Nephron progenitor cell (in vitro differentiated cells): ENCODE data around the gene NR4A1.

Source experiments
- DNase-seq: peaks from one replicate; pipeline ENCODE4 v3.0.0; 2021
- H3K27ac Mint-ChIP-seq: 2 replicates; pipeline ENCODE4 v1.8.0; 2021; ENCODE audit warnings: mild to moderate bottlenecking, moderate library complexity, mixed read lengths
- H3K27me3 Mint-ChIP-seq: 2 replicates; pipeline ENCODE4 v1.8.0; 2021; ENCODE audit warnings: mild to moderate bottlenecking, low read depth, mixed read lengths; ENCODE audit not compliant: poor library complexity
- H3K36me3 Mint-ChIP-seq: 2 replicates; pipeline ENCODE4 v1.8.0; 2021; ENCODE audit warnings: low read depth, mixed read lengths
- H3K4me1 Mint-ChIP-seq: 2 replicates; pipeline ENCODE4 v1.8.0; 2021; ENCODE audit warnings: mixed read lengths
- H3K4me3 Mint-ChIP-seq: 2 replicates; pipeline ENCODE4 v1.8.0; 2021; ENCODE audit warnings: mild to moderate bottlenecking, moderate library complexity, mixed read lengths
- H3K9me3 Mint-ChIP-seq: 2 replicates; pipeline ENCODE4 v1.8.0; 2021; ENCODE audit warnings: mild to moderate bottlenecking, moderate library complexity, mixed read lengths
- TF ChIP-seq, protein P1 (sequence below): fragments of 200-600 bp; sonication (generic); IDR thresholded peaks from 2 replicates; pipeline ENCODE4 v1.5.0; 2021; ENCODE audit warnings: antibody characterized with exemption

NR4A1 gene

DNA sequence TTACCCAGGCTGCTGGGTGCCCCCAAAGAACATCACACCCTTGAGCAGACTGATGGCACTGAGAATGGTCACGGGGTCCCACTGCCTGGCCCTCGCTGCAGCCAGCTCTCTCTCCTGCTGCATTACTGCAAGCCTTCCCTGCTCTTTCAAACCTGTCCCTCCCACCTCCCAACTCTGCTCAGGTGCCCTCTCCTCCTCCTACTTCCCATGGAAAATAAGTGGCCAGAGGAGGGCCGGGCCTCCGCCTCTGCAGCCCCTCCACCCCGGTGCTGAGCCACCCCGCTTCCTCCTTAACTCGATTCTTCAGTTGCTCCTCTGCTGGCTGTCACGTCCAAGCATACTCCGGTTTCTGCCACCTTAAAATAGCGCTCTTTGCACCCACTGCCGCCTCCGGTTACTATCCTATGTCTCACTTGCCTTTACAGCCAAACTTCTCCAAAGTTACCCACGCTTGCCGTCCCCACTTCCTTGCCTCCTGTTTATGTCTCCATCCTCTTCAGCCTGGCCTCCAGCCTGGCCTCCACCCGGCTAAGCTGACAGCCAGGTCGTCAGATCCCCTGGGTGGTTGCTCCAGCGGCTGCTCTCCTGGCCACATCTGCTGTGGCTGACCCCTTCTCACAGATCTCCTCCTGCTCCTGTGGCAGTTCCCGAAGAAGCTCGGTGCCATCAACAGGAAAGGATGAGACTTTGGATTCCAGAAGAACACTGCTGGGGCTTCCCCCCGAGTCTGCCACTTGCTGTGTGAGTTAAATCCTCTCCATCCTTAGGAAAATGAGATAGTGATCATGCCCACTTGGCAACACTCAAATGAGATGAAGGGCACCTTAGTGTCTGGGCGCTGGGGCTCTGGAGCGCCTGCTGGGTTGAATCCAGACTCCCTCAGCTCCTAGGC is 35.9 kb downstream of the NR4A1 start:
- Mint-ChIP-seq H3K9me3 (no peaks in the 10 kb centered on the region), H3K27me3 (peaks cover 46% of the 10 kb centered on the region), H3K4me3 (no peak overlapping the region), H3K36me3 (no peaks in the 10 kb centered on the region), H3K4me1 (peaks cover 61% of the 10 kb centered on the region), H3K27ac (no peak overlapping the region)
- no peak for DNase-seq
- TF ChIP-seq, protein P1, sequence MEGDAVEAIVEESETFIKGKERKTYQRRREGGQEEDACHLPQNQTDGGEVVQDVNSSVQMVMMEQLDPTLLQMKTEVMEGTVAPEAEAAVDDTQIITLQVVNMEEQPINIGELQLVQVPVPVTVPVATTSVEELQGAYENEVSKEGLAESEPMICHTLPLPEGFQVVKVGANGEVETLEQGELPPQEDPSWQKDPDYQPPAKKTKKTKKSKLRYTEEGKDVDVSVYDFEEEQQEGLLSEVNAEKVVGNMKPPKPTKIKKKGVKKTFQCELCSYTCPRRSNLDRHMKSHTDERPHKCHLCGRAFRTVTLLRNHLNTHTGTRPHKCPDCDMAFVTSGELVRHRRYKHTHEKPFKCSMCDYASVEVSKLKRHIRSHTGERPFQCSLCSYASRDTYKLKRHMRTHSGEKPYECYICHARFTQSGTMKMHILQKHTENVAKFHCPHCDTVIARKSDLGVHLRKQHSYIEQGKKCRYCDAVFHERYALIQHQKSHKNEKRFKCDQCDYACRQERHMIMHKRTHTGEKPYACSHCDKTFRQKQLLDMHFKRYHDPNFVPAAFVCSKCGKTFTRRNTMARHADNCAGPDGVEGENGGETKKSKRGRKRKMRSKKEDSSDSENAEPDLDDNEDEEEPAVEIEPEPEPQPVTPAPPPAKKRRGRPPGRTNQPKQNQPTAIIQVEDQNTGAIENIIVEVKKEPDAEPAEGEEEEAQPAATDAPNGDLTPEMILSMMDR = no peak

DNA sequence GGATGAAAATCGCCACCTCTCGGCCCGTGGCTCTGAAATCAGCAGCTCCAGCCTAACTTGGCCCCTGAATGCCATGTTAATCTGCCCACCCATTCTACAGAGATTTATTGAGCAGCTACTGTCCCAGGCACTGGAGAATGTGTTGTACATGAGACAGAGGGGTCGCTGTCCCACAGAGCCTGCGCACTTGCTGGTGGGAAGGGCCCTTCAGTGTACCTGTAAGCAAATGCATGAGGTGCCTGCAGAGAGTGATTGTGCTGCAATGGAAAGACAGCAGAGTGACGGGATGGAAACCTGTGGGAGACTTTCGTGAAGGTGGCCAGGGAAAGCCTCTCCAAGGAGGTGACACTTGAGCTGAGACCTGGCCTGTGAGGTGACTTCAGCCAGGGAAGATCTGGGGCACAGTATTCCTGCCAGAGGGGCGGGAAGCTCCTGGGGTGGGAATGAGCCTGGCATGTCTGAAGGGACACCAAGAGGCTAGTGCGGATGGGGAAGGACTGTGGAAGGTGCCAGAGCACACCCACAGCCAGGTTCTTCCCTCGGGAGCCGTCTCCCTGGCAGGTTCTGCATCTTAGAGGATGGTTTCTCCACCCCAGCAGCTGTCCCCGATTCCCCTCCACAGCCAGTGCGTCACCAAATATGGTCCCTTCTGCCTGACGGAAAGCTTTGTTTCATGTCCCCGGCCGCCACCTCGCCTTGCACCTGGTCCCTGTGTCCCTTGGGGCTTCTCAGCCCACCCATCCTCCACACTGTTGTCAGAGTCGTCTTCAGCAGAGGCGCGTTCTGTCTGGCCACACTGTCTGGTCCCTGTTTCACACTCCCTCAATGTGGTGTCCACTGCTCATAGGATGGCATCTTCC is 36.9 kb downstream of the NR4A1 start:
- Mint-ChIP-seq H3K36me3 (no peaks in the 10 kb centered on the region), H3K27me3 (peaks cover 44% of the 10 kb centered on the region)

DNA sequence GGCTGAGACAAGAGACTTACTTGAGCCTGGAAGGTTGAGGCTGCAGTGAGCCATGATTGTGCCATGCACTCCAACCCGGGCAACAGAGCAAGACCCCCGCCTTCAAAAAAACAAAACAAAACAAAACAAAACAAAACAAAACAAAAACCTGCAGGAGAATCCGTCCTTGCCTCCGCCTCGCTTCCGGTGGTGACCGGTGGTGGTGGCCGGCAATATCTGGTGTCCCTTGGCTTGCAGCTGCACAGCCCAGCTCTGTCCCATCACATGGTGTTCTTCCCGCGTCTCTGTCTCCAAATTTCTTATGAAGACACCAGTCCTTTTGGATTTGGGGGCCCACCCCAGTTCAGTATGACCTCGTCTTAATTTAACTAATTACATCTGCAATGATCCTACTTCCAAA is 38.2 kb downstream of the NR4A1 start:
- Mint-ChIP-seq H3K9me3 (no peaks in the 10 kb centered on the region), H3K36me3 (no peaks in the 10 kb centered on the region), H3K4me1 (peaks cover 42% of the 10 kb centered on the region), H3K4me3 (no peak overlapping the region), H3K27me3 (peaks cover 48% of the 10 kb centered on the region), H3K27ac (no peak overlapping the region)
- DNase-seq = no peak
- TF ChIP-seq, protein P1 = no peak

More for the DNA sequence above, 36.9 kb downstream of the NR4A1 start:
- H3K9me3 Mint-ChIP-seq = no peaks in the 10 kb centered on the region
- no peak overlapping the region for H3K4me3 Mint-ChIP-seq
- H3K4me1 Mint-ChIP-seq = peaks cover 52% of the 10 kb centered on the region
- H3K27ac Mint-ChIP-seq = no peak overlapping the region
- TF ChIP-seq, protein P1 = no peak
- no peak for DNase-seq

DNA sequence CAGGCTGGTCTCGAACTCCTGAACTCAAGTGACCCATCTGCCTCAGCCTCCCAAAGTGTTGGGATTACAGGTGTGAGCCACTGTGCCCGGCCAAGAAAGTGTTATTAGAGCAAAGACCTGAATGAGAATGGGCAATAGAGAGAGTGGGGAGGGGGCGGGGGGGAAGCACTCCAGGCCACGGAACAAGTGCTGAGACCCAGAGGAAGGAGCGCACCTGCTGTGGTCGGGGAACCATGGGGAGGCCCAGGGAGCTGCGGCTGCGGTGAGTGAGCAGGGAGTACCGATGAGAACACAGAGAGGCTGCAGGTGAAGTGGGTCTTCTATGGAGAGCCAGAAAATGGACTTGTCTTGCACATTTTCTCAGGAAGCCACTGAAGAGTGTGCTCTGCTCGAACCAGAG is 39.0 kb downstream of the NR4A1 start:
- Mint-ChIP-seq H3K9me3 (peaks cover 2% of the 10 kb centered on the region), H3K27me3 (peaks cover 47% of the 10 kb centered on the region), H3K36me3 (no peaks in the 10 kb centered on the region), H3K27ac (no peak overlapping the region), H3K4me3 (no peak overlapping the region), H3K4me1 (peaks cover 38% of the 10 kb centered on the region)
- no peak for DNase-seq
- TF ChIP-seq, protein P1 = no peak

DNA sequence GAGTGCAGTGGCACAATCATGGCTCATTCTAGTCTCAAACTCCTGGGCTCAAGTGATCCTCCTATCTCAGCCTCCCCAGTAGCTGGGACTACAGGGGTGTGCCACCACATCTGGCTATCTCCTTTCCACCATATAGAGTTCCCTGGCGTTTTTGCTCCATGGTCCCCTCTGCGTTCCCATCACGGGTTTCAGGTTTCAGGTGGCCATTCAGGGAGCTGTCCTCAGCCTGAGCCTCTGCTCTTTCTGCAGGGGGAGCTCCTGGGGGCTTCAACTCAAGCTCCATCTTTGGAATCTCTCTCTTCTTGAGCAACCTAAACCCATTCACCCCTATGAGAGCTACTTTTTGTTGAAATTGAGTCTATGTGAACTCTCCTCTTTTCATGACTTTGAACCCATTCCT is 39.8 kb downstream of the NR4A1 start:
- no peaks in the 10 kb centered on the region for H3K36me3 Mint-ChIP-seq
- H3K9me3 Mint-ChIP-seq = peaks cover 7% of the 10 kb centered on the region
- peaks cover 52% of the 10 kb centered on the region for H3K27me3 Mint-ChIP-seq
- TF ChIP-seq, protein P1 = no peak
- DNase-seq = no peak
- H3K27ac Mint-ChIP-seq = no peak overlapping the region
- H3K4me3 Mint-ChIP-seq = no peak overlapping the region
- H3K4me1 Mint-ChIP-seq = peaks cover 32% of the 10 kb centered on the region
